Esophagus muscularis mucosa (tissue), 4 donors: ENCODE results near the gene KCNQ2. TPM values are rescaled to one million over a fixed set of nuclear protein-coding genes. Genes with fewer than 3 reads are reported as not detected.

Experiments
- DNase-seq: peaks from one replicate; pipeline ENCODE4 v3.0.0-alpha.2; 2017; ENCODE audit errors: extremely low spot score
- H3K27ac ChIP-seq, 4 donors: fragments of 200-600 bp; sonication (generic); replicated peaks in 1 of 4; 1 replicate in 3 of 4; 2 replicates in 1 of 4; pipeline ENCODE4 v1.5.1; 2016 to 2019; ENCODE audit warnings: mild to moderate bottlenecking in 1 of 4
- H3K27me3 ChIP-seq, 4 donors: fragments of 200-600 bp; sonication (generic); one replicate each; pipeline versions ENCODE4 v1.5.1 to v1.6.0; 2016 to 2019
- H3K36me3 ChIP-seq, 4 donors: fragments of 200-600 bp; sonication (generic); one replicate each; pipeline ENCODE4 v1.5.1; 2016 to 2019
- H3K4me1 ChIP-seq, 4 donors: fragments of 200-600 bp; sonication (generic); one replicate each; pipeline ENCODE4 v1.5.1; 2016 to 2019
- H3K4me3 ChIP-seq, 4 donors: fragments of 200-600 bp; sonication (generic); 1 replicate in 2 of 4; 2 replicates in 2 of 4; pipeline ENCODE4 v1.5.1; 2016 to 2019; ENCODE audit warnings: mild to moderate bottlenecking in 4 of 4, moderate library complexity in 1 of 4
- H3K9me3 ChIP-seq, 4 donors: fragments of 200-600 bp; sonication (generic); 1 replicate in 3 of 4; 2 replicates in 1 of 4; pipeline ENCODE4 v1.5.1; 2016 to 2019
- EP300 ChIP-seq: sonication (generic); formaldehyde crosslinking; IDR thresholded peaks from one replicate; pipeline ENCODE4 v1.6.1; 2017; ENCODE audit warnings: antibody characterized with exemption
- POLR2A ChIP-seq: fragments of 450-650 bp; IDR thresholded peaks from one replicate; pipeline ENCODE4 v1.6.1; 2017; ENCODE audit warnings: antibody characterized with exemption, moderate library complexity, mild to moderate bottlenecking, low read depth
- POLR2AphosphoS5 ChIP-seq, 2 donors: sonication (generic); formaldehyde crosslinking; IDR thresholded peaks; one replicate each; pipeline ENCODE4 v1.6.1; 2017; ENCODE audit warnings: antibody characterized with exemption in 2 of 2
- WGBS: methylation state at CpG from one replicate; pipeline ENCODE4 v1.1.5; 2018; 5-methylcytosine and 5-hydroxymethylcytosine counted together
- intact Hi-C: fragments of 100-400 bp; cut with DNase I; formaldehyde crosslinking; loops from one replicate; pipeline ENCODE4 v1.15.1; 2023
- total RNA-seq, 4 donors: library from RNA; depleted of rRNA; stranded (reverse); fragments of >200 nt; gene quantifications; one replicate each; pipeline versions ENCODE4 v1.1.0 to v1.2.1, GENCODE V29; 2016
- TF ChIP-seq, protein P1 (sequence below), 3 experiments: fragments of 200-600 bp in 2 of 3; fragments of 450-650 bp in 1 of 3; sonication (generic) in 2 of 3; IDR thresholded peaks; one replicate each; pipeline ENCODE4 v1.5.1; 2017 to 2019; ENCODE audit warnings: antibody characterized with exemption in 3 of 3, mild to moderate bottlenecking in 2 of 3, moderate library complexity in 1 of 3

Gene KCNQ2
- total RNA-seq, 4 donors from 2014 or later: 0.11 to 1.6 (median 0.50) TPM; not detected in 1

GRCh38 chr20:63393566-63393965 is 78.9 kb downstream of the KCNQ2 start:
- peaks cover 0 to 72% (median 0%) of the 10 kb centered on the region in 4 donors for H3K27me3 ChIP-seq
- TF ChIP-seq EP300 (no peak), POLR2A (no peak), POLR2AphosphoS5 (IDR thresholded peaks at IDR 0.05) (no peak)
- TF ChIP-seq, protein P1, sequence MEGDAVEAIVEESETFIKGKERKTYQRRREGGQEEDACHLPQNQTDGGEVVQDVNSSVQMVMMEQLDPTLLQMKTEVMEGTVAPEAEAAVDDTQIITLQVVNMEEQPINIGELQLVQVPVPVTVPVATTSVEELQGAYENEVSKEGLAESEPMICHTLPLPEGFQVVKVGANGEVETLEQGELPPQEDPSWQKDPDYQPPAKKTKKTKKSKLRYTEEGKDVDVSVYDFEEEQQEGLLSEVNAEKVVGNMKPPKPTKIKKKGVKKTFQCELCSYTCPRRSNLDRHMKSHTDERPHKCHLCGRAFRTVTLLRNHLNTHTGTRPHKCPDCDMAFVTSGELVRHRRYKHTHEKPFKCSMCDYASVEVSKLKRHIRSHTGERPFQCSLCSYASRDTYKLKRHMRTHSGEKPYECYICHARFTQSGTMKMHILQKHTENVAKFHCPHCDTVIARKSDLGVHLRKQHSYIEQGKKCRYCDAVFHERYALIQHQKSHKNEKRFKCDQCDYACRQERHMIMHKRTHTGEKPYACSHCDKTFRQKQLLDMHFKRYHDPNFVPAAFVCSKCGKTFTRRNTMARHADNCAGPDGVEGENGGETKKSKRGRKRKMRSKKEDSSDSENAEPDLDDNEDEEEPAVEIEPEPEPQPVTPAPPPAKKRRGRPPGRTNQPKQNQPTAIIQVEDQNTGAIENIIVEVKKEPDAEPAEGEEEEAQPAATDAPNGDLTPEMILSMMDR (IDR thresholded peaks at IDR 0.05): no peak
- 72% methylated on average over 7 of the region's 17 CpGs for WGBS
- no peak overlapping the region for H3K27ac ChIP-seq
- no peak overlapping the region for H3K4me3 ChIP-seq
- H3K36me3 ChIP-seq: no peaks in the 10 kb centered on the region
- H3K4me1 ChIP-seq: peaks cover 0 to 12% (median 4%) of the 10 kb centered on the region in 4 donors
- intact Hi-C loops: no loop called here
- no peak for DNase-seq
- peaks cover 0 to 18% (median 4%) of the 10 kb centered on the region in 4 donors for H3K9me3 ChIP-seq

DNA sequence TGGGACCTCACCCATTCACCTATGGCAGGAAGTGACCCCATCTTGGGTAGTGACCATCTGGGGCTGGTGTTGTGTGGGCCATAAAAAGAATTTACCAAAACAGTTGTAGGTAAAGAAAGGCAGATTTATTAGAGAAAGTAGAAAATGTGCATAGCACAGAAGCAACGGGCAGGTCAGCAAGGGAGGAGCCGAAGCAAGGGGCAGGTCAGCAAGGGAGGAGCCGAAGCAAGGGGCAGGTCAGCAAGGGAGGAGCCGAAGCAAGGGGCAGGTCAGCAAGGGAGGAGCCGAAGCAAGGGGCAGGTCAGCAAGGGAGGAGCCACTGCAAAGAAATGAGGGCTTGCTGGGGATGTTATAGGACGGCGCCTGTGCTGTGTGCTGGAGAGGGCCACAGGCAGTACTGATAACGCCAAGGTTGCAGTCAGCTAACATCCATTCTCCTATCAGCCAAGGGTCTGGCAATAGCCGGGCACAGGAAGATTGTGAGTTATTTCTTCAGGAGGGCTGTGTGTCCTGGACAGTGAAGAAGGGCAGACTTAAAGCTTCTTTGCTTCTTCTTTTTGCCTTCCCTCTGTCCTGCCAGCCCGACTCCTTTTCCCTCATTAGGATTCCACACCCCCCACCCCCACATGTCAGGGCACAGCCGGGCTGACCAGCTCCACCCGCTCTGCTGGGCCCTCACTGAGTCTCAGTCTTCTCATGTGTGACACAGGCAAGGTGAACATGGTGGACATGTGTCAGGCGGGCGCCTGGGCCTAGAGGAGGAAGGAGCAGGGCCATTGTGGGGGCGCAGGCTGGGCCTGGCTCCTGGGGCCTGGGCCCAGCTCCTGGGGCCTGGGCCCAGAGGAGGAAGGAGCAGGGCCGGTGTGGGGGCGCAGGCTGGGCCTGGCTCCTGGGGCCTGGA is 79.7 kb downstream of the KCNQ2 start:
- Histone ChIP-seq H3K9me3 (peaks cover 0 to 18% (median 4%) of the 10 kb centered on the region in 4 donors), H3K27ac (no peak overlapping the region), H3K27me3 (peaks cover 0 to 66% (median 0%) of the 10 kb centered on the region in 4 donors), H3K36me3 (no peaks in the 10 kb centered on the region), H3K4me3 (no peak overlapping the region), H3K4me1 (peaks cover 0 to 12% (median 4%) of the 10 kb centered on the region in 4 donors)
- no peak for DNase-seq
- TF ChIP-seq EP300: no peak
- TF ChIP-seq, protein P1 (IDR thresholded peaks at IDR 0.05): no peak
- no peak for TF ChIP-seq POLR2AphosphoS5 (IDR thresholded peaks at IDR 0.05)
- no peak for TF ChIP-seq POLR2A
- intact Hi-C loops: no loop called here
- 91% methylated on average over 16 of the region's 17 CpGs for WGBS

GRCh38 chr20:63387917-63388316 is 84.5 kb downstream of the KCNQ2 start:
- Histone ChIP-seq H3K4me3 (no peak overlapping the region), H3K27ac (no peak overlapping the region), H3K4me1 (no peaks in the 10 kb centered on the region), H3K27me3 (peaks cover 0 to 45% (median 0%) of the 10 kb centered on the region in 4 donors), H3K9me3 (peaks cover 0 to 45% (median 22%) of the 10 kb centered on the region in 4 donors), H3K36me3 (no peaks in the 10 kb centered on the region)
- TF ChIP-seq EP300 (no peak), POLR2A (no peak), POLR2AphosphoS5 (IDR thresholded peaks at IDR 0.05) (no peak)
- TF ChIP-seq, protein P1 (IDR thresholded peaks at IDR 0.05): no peak
- no peak for DNase-seq
- 86% methylated on average over 18 of the region's 18 CpGs for WGBS
- intact Hi-C loops: no loop called here

GRCh38 chr20:63387393-63387792 is 85.1 kb downstream of the KCNQ2 start:
- TF ChIP-seq EP300 (no peak), POLR2A (no peak), POLR2AphosphoS5 (IDR thresholded peaks at IDR 0.05) (no peak)
- TF ChIP-seq, protein P1 (IDR thresholded peaks at IDR 0.05): no peak
- H3K4me1 ChIP-seq: no peaks in the 10 kb centered on the region
- peaks cover 0 to 45% (median 22%) of the 10 kb centered on the region in 4 donors for H3K9me3 ChIP-seq
- peaks cover 0 to 46% (median 0%) of the 10 kb centered on the region in 4 donors for H3K27me3 ChIP-seq
- no peaks in the 10 kb centered on the region for H3K36me3 ChIP-seq
- no peak for DNase-seq
- no peak overlapping the region for H3K27ac ChIP-seq
- 79% methylated on average over 13 of the region's 13 CpGs for WGBS
- no peak overlapping the region for H3K4me3 ChIP-seq
- intact Hi-C loops: no loop called here
